Stimulated activated naive CD4-positive, alpha-beta T cell (primary cell): ENCODE measurements around the gene GCM1.
"Not testable (repeated sequence)": the region's sequence is repeated elsewhere in the genome, so short reads cannot be mapped to it uniquely, and the experiment has no call there.

Experiments
- DNase-seq, 6 experiments: peaks; one replicate each; lab custom pipeline; 2025; lab: John Stamatoyannopoulos, UW

Gene GCM1

DNA sequence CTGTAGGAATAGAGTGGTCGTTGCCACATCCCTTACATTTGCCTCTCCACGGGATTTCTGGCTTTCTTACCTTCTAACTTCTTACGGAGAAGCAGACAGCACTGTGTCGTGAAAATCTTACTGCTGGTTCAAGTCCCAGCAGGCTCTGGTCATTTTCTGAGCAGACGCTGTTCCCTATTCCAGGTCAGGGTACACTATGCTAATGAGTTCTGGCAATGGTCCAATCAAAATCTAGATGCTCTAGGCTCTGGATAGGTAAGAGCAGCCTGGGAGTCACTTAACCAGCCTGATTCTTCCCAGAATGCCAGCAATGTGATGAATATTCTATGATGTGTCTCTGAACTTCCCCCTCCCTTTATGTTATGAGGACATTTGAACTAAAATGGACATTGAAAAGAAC, at the start of gene GCM1:
Gene GCM1 (minus strand): TSS at position 158 of the 400 bp plus-strand sequence. CDS start 3,209 bp downstream, outside the sequence.
- no peak for DNase-seq

- DNase-seq: no peak
Observed at GRCh38 chr6:53197553-53197952, 48.9 kb upstream of the GCM1 start.

- no peak for DNase-seq
Observed at GRCh38 chr6:53195048-53195447, 46.4 kb upstream of the GCM1 start.

DNA sequence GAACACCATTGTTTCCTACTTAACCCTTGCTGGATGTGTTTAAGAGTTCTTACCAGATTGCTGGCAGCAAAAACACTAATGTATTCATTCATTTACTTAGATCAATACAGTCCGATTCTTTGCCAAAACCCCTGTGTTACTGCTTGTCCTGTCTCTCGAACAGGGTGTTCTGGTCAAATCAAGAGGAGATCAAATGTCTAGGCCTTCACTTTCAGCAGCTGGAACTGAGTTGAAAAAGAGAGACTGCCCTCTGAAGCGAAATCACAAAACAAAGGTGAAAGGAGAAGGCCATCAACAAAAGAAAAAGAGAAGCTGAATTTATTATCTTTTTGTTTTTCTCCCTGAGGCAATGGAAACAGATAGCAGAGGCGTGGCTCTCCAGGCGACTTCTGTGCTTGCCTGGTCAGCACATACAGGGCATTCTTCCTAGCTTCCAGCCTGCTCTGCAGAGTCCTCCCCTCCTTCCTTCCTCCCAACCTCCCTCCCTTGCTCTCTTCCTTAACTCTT, 44.1 kb upstream of the GCM1 start:
- no peak for DNase-seq

DNA sequence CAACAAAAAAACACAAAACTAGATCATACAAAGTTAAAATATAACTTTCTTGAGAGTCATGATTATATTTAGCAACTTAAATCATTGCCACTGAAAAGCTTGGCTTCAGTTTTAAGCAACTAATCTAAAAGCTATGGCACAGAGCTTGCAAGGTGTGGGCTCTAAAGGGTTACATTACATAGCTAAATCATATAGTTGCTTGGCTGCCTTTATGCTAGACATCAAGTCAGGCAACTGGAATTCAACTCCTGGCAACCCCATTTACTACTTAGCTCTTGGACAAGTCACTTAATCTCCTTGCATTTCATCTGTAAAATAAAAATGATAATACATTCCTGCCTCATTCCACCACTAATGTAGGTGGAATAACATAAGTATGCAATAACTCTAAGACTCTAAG, 40.9 kb upstream of the GCM1 start:
- DNase-seq: no peak

- no peak for DNase-seq
Observed at GRCh38 chr6:53188833-53189232, 40.2 kb upstream of the GCM1 start.

DNA sequence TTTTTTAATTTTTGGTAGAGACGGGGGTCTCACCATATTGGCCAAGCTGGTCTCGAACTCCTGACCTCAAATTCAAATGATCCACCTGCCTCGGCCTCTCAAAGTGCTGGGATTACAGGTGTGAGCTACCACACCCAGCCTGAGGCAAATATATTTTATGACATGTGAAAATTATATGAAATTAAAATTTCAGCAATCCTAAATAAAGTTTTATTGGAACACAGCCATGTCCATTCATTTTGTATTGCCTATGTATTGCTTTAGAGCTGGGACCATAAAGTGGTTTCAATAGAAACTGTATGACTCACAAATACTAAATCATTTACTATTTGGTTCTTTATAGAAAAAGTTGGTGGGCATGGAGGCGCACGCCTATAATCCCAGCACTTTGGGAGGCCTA, 32.0 kb upstream of the GCM1 start:
- DNase-seq: no peak

DNA sequence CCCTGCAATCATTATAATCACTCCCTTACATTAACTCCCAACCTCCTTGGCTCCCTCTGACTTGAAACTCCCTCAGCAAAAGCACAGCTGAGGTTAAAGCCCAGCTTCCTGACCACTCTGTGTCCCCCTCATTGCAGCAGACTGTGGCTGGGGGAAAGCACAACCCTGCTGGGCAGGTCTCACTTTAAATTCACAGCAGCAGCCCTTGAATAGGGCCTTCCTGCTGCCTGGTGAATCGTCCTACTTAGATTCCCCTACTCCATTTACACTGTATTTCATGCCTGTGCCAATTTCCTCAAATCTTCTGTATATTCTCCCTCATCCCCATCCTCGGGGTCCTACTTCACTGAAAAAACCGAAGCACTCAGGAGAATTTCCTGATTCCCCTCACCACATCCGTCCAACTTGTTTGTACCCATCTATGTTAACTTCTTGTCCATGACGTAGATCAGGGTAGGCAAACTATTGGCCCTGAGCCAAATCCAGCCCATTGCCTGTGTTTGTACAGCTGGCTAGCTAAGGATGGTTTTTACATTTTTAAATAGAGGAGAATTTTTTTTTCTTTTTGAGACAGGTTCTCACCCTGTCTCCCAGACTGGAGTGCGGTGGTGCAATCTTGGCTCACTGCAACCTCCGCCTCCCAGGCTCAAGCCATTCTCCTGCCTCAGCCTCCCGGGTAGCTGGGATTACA, 31.5 kb upstream of the GCM1 start:
- DNase-seq: peak in 5 of 6 experiments; percentile 38 to 67 (median 61)

GRCh38 chr6:53178837-53179432, 30.3 kb upstream of the GCM1 start:
- no peak for DNase-seq

DNA sequence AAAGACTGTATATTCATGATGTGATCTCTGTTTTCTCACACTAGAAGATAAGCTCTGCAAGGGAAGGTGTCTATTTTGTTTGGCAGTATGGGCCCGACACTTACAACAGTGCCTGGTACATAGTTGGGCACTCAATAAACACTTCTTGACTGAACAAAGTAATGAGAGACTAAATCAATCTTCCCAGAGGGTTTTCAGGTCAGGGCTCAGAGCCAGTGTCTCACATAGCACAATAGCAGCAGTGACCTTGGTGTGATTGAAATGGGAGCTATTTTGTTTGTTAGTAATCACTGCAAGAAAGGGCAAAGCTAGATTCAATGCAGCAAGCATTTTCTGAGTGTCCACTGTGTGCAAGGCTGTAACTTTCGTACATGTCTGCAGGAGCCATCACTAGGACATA, 26.4 kb upstream of the GCM1 start:
- no peak for DNase-seq

DNA sequence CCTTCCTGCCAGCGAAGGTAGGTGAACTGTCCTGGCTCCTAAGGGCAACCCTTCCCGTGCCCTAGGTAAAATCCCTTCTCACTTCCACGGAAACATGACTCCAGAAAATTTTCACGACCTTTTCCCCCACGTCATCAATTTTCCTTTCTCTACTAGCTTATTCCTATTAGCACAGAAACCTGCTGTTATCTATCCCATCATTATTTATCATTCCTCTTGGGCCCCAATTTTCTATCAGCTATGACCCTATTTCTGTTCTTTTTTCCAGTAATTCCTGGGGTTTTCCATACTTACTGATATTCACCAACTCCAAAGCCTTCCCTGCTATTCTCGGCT, 23.8 kb upstream of the GCM1 start:
- DNase-seq: no peak

DNA sequence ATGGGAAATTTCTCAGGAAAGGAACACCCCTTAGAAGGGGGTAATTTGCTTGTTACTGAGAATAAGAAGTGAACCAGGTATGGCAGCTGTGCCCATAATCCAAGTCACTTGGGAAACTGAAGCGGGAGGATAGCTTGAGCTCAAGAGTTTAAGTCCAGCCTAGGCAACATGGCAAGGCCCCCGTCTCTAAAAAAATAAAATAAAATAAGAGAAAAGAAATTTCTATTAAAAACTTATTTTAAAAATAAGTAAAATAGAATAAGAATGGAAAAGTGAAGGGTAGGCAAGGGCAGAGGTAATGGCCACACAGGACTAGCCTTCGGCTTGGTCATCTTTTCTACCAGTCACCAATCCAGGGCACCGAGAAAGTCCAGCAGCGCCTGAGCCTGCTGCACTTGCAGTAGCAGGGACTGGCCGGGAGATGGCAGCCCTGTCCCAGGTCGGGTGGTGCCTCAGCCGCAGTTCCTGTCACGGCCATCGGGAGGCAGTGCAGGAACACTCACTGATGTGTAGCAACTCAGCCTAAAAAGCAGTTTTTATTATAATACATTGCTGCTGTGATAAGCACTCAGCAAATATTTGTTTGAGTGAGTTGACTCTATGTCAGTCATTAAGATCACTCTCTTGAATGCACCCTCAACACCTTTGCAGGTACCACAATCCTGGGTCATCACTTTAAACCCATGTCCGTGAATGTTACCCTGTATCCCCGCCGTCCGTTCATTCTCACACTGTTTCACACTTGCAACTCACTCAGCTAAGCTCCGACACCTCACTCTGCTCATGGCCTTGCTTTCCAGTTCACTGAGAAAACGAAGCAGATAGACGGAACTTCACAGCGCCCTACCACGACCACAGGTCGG, 23.2 kb upstream of the GCM1 start:
- DNase-seq: peak; percentile 69 to 91 (median 88)

GRCh38 chr6:53168516-53169267, 20.1 kb upstream of the GCM1 start:
- no peak for DNase-seq

- DNase-seq: no peak
Observed at GRCh38 chr6:53165293-53165692, 16.7 kb upstream of the GCM1 start.

DNA sequence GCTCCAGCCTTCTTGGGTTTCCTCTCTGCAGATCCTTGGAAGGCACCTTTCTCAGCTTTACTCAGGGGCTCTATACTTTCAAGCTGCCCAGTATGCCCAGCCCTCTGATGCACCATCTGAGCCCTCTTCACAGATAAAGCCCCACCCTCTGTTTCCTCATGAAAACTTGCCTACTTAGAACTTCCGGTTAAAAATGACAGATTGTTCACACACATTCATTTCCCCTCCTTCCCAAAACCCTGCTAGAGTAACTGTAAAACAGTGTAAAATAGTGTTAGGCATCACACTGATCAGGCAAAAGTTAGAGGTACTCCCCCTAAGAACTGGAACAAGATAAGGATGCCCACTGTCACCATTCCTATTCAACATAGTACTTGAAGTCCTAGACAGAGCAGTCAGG, 14.0 kb upstream of the GCM1 start:
- DNase-seq: no peak

DNA sequence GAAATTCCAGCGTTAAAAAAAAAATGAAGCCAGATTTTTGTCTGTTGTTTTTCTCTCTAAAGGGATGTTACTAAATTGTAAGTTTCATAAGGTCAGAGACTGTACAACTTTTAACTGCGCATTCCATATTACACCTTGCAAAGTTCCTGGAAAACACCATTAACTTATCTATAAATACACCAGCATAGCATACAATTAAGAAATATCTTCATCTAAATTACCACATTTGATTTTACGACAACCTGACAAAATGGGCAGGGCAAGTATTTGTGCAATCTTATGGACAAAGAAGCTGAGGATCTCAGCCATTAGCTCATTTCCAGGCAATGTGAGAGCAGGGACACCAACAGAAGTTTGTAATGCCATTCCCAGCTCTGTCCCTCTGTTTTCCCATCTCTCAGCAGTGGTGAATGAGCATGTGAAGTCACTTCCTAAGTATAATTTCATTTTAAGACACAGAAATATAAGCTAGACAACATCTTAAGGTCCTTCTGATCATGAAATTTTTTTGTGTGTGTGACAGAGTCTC, 12.9 kb upstream of the GCM1 start:
- no peak for DNase-seq

DNA sequence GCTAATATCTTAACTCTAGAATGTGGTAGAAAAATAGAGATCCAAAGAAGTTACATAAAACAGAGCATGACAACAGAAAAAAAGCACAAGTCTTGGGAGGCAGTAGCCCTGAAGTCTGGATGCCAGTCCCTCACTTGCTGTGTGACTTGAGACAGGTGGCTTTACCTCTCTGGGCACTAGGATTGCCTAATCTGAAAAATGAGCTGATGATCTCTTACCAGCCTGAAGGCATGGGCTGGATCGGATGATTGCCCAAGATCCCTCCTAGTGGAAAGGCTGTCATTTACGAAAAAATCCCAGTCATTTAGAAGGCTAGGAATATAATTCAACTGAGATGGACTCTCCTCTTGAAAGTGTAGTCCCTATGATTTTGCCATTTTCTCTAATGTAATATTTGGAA, 10.9 kb upstream of the GCM1 start:
- no peak for DNase-seq

GRCh38 chr6:53158076-53158475, 9.4 kb upstream of the GCM1 start:
- DNase-seq: not testable (repeated sequence)

- DNase-seq: not testable (repeated sequence)
Observed at GRCh38 chr6:53155279-53155678, 6.6 kb upstream of the GCM1 start.

DNA sequence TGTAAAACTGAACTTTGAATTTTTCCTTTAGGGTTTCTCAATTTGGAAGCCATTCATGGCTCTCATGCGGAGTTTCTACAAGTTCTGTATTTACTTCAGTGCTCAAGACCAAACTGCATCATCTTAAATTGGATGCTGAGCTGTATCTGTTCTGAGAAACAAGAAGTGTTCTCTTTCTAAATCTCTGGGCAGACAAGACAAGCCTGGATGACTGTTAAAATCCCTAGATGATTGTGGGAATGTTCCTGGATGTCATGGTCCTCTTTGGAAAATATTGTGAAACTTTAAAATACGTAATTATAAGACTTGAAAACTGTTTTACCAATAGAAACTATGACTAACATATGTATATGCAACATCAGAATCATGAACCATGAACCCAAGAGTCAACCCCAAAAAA, 6.2 kb upstream of the GCM1 start:
- DNase-seq: no peak

DNA sequence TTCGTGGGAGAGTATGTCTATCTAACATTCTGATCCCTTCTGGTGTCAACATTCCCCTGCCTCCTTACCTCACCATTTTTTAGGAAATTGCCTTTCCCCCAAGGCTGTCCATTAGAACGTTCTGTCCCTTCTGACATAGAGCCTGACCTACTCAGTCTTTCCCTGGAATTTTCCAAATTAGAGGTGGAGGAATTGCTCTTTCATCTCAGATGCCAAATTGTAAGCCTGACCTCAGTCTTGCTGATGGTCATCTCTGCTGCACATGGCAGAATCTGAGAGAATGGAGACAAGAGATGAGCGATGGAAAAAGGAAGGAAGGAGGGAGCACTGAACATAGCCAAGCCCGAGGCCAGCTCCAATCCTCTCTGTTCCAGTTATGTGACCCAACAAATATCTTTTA, 5.4 kb upstream of the GCM1 start:
- DNase-seq: no peak

DNA sequence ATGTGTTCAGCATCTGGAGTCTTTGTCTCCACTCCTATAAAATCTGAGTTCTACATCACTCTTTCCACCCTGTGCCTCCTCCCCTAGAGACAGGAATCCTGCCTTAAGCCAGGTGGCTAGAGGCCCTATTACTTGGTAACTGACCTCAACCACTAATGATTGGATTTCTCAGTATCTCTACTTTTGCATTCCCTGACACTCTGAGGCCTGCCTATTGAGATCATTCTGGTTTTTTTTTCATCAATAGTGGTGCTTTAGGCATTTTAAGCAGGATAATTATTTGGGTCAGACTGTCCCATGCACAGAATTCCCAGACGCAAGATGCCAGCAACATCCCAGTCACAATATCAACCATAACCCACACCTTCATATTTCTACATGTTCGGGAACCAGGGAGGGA, 3.9 kb upstream of the GCM1 start:
- no peak for DNase-seq
